HG02623 (cell line): ENCODE measurements around the gene SOCS6.
"Not testable (repeated sequence)": the region's sequence is repeated elsewhere in the genome, so short reads cannot be mapped to it uniquely, and the experiment has no call there.

Source experiments
- ATAC-seq: cut with Tn5 transposase; IDR thresholded peaks from one replicate; pipeline ENCODE4 v1.9.1; 2021; ENCODE audit warnings: moderate library complexity; ENCODE audit not compliant: unreplicated experiment

SOCS6 gene, protein sequence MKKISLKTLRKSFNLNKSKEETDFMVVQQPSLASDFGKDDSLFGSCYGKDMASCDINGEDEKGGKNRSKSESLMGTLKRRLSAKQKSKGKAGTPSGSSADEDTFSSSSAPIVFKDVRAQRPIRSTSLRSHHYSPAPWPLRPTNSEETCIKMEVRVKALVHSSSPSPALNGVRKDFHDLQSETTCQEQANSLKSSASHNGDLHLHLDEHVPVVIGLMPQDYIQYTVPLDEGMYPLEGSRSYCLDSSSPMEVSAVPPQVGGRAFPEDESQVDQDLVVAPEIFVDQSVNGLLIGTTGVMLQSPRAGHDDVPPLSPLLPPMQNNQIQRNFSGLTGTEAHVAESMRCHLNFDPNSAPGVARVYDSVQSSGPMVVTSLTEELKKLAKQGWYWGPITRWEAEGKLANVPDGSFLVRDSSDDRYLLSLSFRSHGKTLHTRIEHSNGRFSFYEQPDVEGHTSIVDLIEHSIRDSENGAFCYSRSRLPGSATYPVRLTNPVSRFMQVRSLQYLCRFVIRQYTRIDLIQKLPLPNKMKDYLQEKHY

DNA sequence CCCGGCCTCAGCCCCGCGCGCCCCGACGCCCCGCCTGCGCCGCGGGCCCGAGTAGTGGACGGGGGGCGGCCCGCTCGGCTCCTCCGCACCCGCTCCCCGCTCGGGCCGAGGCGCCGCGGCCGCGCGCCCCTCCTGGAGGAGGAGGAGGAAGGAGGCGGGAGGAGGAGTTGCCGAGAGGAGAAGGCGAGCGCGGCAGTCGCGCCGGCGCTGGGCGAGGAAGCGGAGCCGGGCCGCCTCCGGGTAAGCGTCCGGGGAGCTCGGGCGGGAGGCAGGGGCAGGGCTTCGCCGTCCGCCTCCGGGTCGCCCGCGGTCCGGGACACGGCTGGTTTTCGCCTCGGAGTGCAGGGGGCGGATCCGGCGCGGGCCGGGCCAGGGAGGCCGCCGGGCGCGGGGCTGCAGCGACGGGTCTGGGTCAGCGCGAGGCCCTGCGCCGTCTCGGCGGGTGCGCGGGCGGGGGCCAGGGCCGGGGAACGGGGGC lies at the start of gene SOCS6:
Gene SOCS6, plus strand, starts transcription at position 195 of the 478 bp plus-strand sequence. CDS start 35,624 bp downstream, outside the sequence.
- peak; percentile 68 for ATAC-seq

GRCh38 chr18:70243131-70243929 lies 45.5 kb upstream of the SOCS6 start:
- ATAC-seq, result no peak

DNA sequence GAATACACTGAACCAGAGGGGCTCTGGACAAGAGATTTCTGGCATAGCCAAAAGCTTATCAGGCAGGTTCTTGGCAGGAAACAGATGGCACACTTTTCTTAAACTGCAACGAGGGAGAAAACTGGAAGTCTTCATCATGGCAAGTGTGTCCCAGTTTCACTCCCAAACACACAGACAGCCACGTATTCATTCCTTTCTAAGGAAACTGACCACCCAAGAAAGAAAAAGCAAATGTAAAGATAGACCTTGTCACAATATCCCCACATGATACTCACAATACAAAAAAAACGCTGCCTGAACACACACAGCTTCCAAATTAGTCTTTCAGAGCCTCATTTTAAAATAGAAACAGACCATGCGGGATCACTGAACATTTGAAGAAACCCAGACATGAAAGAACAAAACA lies 42.8 kb upstream of the SOCS6 start:
- ATAC-seq, result no peak

- no peak for ATAC-seq
Measured at GRCh38 chr18:70249118-70249517, 39.7 kb upstream of the SOCS6 start.

GRCh38 chr18:70249861-70250260 lies 39.0 kb upstream of the SOCS6 start:
- ATAC-seq, result not testable (repeated sequence)

- no peak for ATAC-seq
Measured at GRCh38 chr18:70250781-70251180, 38.1 kb upstream of the SOCS6 start.

GRCh38 chr18:70256184-70256583 lies 32.7 kb upstream of the SOCS6 start:
- ATAC-seq, result no peak

DNA sequence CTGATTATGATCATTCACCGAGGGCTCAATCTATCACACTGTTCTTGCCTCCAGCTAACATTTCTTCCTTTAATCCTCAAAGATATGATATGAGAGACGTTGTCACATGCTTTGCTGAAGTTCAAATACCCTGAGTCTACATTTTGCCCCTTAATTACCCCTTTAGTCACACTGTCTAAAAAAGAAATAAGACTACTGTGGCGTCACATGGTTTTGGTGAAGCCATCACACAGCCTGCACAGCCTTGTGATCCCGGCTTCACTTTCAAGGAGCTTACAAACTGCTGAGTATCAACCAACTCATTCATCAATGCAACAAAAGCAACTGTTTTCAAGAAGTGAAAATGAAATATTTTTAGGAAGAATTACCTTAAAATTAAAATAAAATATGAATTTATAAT lies 31.9 kb upstream of the SOCS6 start:
- ATAC-seq, result no peak

DNA sequence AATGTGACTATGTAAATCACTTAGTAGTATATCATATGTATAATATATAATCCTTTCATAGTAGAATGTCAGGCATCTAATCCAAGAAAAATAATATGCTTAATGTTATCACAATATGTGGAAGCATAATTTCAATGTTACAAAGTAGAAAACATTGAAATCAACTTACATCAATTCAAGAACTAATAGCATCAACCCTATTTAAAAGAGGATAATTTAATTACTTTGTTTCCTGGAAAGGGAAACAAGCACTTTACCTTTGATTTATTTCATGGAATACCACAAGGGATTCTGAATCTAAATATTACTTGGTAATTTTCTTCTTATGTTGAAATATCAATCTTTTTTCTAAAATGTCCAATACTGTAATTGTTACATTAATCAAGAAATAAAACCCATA lies 30.6 kb upstream of the SOCS6 start:
- no peak for ATAC-seq

GRCh38 chr18:70260683-70261082 lies 28.2 kb upstream of the SOCS6 start:
- ATAC-seq, result no peak

DNA sequence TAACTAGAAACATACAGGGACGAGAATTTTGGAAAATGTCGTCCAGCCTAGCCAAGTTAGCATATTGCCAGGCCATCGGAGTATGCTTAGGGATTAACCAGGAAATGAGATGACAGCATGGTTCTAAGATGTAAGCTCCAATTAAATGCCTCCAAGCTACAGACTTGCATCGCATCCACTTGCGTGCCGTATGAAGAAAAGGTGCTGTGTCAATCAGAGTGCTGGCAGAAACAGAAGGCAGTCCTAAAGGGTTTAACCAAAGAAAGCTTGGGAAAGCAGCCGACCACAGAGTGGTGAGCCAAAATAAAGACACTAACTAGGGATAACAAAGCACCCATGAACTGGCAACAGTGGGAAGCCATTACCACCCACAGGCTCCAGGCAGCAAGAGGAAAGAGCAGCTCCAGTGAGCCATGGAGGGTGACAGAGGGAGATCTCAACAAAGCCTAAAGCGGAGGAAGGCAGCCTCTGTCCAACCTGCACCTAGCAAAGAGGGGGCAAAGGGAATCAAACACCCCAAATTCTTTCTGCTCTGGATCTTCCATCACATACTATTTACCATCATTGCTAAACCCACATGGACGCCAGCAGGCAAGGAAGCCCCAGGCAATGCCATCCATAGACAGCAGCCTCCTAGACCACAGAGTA lies 27.6 kb upstream of the SOCS6 start:
- ATAC-seq, result no peak

DNA sequence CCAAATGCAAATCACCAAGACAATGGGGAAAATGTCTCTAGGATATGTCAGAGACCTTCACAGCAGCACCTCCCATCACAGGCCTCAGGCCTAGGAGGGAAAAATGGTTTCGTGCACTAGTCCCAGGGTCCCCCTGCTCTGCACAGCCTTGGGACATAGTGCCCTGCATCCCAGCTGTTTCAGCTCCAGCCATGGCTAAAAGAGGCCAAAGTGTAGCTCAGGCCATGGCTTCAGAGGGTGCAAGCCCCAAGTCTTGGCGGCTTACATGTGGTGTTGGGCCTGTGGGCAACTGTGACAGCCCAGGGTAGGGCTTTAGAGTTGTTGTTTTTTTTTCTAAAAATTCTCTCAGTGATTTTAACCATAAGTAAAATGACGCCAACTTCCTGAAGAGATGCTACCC lies 25.5 kb upstream of the SOCS6 start:
- no peak for ATAC-seq

GRCh38 chr18:70271742-70272141 lies 17.1 kb upstream of the SOCS6 start:
- no peak for ATAC-seq

DNA sequence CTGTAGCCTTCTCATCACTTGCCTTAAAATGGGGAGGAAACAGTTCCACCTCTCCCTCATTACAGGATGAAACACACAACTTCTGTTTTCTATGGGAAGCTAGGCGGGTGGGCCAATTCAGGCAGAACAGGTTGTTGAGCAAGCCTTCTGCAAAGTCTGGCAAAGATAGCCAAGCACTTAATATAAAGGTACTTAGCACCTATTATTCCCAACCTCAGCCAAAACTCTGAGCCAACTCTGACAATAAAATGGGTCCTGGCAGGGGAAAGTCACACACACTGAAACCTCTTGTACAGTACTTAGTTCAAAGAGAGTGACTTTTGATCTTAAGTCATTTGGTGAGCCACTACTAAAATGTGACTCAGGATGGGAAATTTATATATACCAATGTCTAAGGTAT lies 15.8 kb upstream of the SOCS6 start:
- ATAC-seq, result no peak

- ATAC-seq, result no peak
Measured at GRCh38 chr18:70276416-70277191, 12.2 kb upstream of the SOCS6 start.

GRCh38 chr18:70279470-70279869 lies 9.4 kb upstream of the SOCS6 start:
- no peak for ATAC-seq

DNA sequence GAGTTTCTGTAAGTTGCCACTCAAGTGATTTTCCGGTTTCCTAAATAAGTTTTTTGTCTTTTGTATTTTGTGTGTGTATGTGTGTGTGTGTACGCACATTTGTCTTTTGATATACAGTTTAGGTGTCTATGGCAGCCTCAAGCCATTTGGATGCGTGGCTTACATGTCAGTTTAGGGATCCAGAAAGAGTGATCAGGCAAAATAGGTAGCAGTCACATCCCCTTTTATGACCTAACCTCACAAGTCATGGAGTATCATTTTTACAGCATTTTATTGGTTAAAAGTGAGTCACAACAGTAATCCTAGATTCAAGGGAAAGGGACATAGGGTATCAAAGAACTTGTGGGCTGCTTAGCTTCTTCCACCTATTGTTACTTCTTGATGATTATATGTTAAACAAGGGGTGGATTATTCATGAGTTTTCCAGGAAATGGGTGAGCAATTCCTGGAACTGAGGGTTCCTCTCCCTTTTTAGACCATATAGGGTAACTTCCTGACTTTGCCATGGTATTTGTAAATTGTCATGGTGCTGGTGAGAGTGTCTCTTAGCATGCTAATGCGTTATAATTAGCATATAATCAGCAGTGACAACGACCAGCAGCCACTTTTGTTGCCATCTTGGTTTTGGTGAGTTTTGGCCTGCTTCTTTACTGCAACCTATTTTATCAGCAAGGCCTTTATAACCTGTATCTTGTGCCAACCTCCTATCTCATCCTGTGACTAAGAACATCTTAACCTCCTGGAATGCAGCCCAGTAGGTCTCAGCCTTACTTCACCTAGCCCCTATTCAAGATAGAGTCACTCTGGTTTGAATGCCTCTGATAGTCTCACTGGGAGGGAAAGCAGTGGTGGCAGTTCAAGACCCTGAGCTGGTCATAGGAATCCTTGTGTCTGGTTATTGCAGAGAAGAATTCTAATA lies 8.6 kb upstream of the SOCS6 start:
- ATAC-seq, result no peak

DNA sequence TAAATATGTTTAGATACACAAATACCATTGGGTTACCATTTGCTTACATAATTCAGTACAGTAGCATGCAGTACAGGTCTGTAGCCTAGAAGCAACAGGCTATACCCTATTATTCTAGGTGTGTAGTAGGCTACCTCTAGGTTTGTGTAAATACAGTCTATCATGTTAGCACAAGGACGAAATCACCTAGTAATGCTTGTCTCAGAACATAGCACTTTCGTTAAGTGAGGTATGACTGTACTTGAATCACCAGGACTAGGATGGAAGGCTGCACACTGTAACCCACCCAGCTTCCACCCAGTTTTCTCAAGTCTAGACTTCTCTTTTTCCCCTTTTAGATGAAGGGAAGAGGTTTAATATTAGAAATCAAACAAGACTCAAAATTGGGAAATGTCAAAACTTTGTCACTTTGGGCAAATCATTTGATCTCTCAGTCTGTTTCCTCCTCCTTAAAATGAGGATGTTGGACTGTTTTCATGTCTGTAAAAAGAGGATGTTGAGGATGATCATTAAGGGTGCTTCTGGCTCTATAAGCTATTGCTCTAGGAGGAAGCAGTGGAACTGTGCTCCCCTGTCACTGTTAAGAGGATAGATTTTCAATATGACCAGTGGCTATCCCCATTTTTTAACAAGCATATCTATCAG lies 3.7 kb upstream of the SOCS6 start:
- ATAC-seq, result no peak

- ATAC-seq, result no peak
Measured at GRCh38 chr18:70287731-70288130, 1.1 kb upstream of the SOCS6 start.
